Thoracic aorta (tissue), 2 donors: Measurements from ENCODE around the gene CA5A. TPM values are rescaled to one million over a fixed set of nuclear protein-coding genes. Genes with fewer than 3 reads are reported as not detected.

Source experiments
- ATAC-seq: fragments of 150-250 bp; one replicate; pipeline ENCODE4 v1.8.0; 2017; ENCODE audit warnings: low read depth; ENCODE audit not compliant: insufficient number of reproducible peaks, low FRiP score
- DNase-seq: peaks from one replicate; pipeline ENCODE4 v3.0.0-alpha.2; 2020; ENCODE audit warnings: low spot score
- H3K27ac ChIP-seq, 2 donors: fragments of 200-600 bp; sonication (generic); 1 replicate in 1 of 2; 2 replicates in 1 of 2; pipeline ENCODE4 v1.5.1; 2016; ENCODE audit warnings: mild to moderate bottlenecking in 2 of 2, moderate library complexity in 2 of 2
- H3K27me3 ChIP-seq: fragments of 200-600 bp; sonication (generic); replicated peaks from 2 replicates; pipeline ENCODE4 v1.6.0; 2016; ENCODE audit warnings: mild to moderate bottlenecking; ENCODE audit not compliant: insufficient read depth
- H3K36me3 ChIP-seq: fragments of 200-600 bp; sonication (generic); one replicate; pipeline ENCODE4 v1.5.1; 2016
- H3K4me1 ChIP-seq, 2 donors: fragments of 200-600 bp; sonication (generic); 1 replicate in 1 of 2; 2 replicates in 1 of 2; pipeline versions ENCODE4 v1.5.1 to v1.6.0; 2016; ENCODE audit warnings: low read depth in 2 of 2, mild to moderate bottlenecking in 1 of 2; ENCODE audit not compliant: control insufficient read depth in 1 of 2
- H3K4me3 ChIP-seq: fragments of 200-600 bp; sonication (generic); 2 replicates; pipeline ENCODE4 v1.5.1; 2016; ENCODE audit warnings: mild to moderate bottlenecking
- H3K9me3 ChIP-seq: fragments of 200-600 bp; sonication (generic); 2 replicates; pipeline ENCODE4 v1.5.1; 2016
- CTCF ChIP-seq: fragments of 200-600 bp; sonication (generic); IDR thresholded peaks from one replicate; pipeline ENCODE4 v1.5.1; 2019; ENCODE audit warnings: antibody characterized with exemption
- total RNA-seq, 2 donors: library from RNA; depleted of rRNA; stranded (reverse); fragments of >200 nt; gene quantifications; one replicate each; pipeline versions ENCODE4 v1.1.0 to v1.2.3, GENCODE V29; 2016

Gene CA5A
- total RNA-seq, 2 donors from 2014 or later: not detected

DNA sequence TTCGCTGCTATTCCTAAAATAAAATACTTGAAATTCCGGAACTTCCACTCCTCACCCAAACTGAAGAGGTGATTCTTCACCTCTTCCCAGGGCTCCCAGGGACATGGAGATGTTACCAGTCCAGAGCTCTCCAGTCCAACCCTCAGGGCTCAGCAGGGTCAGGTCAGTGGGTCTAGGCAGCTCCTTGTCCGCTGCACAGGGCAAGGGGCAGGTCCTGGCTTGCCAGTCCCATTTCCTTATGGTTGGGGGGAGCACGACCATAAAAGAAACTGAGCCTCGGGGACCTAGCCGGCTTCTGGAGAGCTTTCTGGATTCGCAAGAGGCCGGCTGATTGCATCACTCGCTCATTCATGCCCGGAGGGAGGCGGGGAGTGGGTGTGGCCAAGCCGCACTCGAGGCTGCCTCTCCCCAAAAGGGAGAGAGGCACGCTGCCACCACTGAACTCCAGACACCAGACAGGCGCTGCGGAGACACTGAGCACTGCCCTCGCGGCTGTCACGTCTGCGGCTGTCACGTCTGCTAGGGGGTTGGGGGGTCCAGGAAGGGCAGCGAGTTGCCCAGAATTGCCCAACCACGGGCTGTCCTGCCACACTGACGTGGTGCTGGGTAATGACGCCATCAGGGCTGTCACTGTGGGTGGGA lies 82.8 kb downstream of the CA5A start:
- DNase-seq (peak; percentile 88), ATAC-seq (peak; percentile 87)
- no peaks in the 10 kb centered on the region for H3K9me3 ChIP-seq
- peaks cover 10 to 16% of the 10 kb centered on the region in 2 donors for H3K4me1 ChIP-seq
- no peaks in the 10 kb centered on the region for H3K36me3 ChIP-seq
- peak overlapping the region; percentile 60 to 62 for H3K27ac ChIP-seq
- no peaks in the 10 kb centered on the region for H3K27me3 ChIP-seq
- H3K4me3 ChIP-seq: peak overlapping the region; percentile 67
- no peak for TF ChIP-seq CTCF

- ATAC-seq: no peak
- Histone ChIP-seq H3K27ac (no peak overlapping the region), H3K4me1 (peaks cover 10 to 16% of the 10 kb centered on the region in 2 donors), H3K27me3 (no peaks in the 10 kb centered on the region), H3K9me3 (no peaks in the 10 kb centered on the region), H3K36me3 (no peaks in the 10 kb centered on the region), H3K4me3 (no peak overlapping the region)
- no peak for DNase-seq
- no peak for TF ChIP-seq CTCF
Measured at GRCh38 chr16:87851601-87852000, 84.7 kb downstream of the CA5A start.

- TF ChIP-seq CTCF: no peak
- no peaks in the 10 kb centered on the region for H3K9me3 ChIP-seq
- no peak overlapping the region for H3K4me3 ChIP-seq
- H3K27ac ChIP-seq: no peak overlapping the region
- peaks cover 10 to 16% of the 10 kb centered on the region in 2 donors for H3K4me1 ChIP-seq
- no peaks in the 10 kb centered on the region for H3K27me3 ChIP-seq
- H3K36me3 ChIP-seq: no peaks in the 10 kb centered on the region
- ATAC-seq: no peak
- no peak for DNase-seq
Measured at GRCh38 chr16:87851141-87851587, 85.2 kb downstream of the CA5A start.

- Histone ChIP-seq H3K4me1 (peaks cover 7 to 16% of the 10 kb centered on the region in 2 donors), H3K4me3 (no peak overlapping the region), H3K27me3 (no peaks in the 10 kb centered on the region), H3K27ac (no peak overlapping the region), H3K36me3 (no peaks in the 10 kb centered on the region), H3K9me3 (no peaks in the 10 kb centered on the region)
- DNase-seq: no peak
- TF ChIP-seq CTCF: peak; percentile 95
- no peak for ATAC-seq
Measured at GRCh38 chr16:87850009-87851006, 86.0 kb downstream of the CA5A start.

GRCh38 chr16:87849419-87850008 lies 86.8 kb downstream of the CA5A start:
- ATAC-seq (no peak), DNase-seq (no peak)
- Histone ChIP-seq H3K4me3 (no peak overlapping the region), H3K9me3 (no peaks in the 10 kb centered on the region), H3K27ac (no peak overlapping the region), H3K4me1 (peaks cover 7 to 16% of the 10 kb centered on the region in 2 donors), H3K36me3 (no peaks in the 10 kb centered on the region), H3K27me3 (no peaks in the 10 kb centered on the region)
- TF ChIP-seq CTCF: no peak
